RPMI7951 (cell line): ENCODE results near the gene GNLY. TPM values are rescaled to one million over a fixed set of nuclear protein-coding genes. Genes with fewer than 3 reads are reported as not detected.

ENCODE experiments used
- DNase-seq: peaks from one replicate; pipeline ENCODE4 v3.0.0-alpha.2; 2012; ENCODE audit warnings: low read depth
- total RNA-seq: library from RNA; depleted of rRNA; stranded (reverse); fragments of >200 nt; shearing (Covaris generic); gene quantifications from 2 replicates; pipeline ENCODE4 v1.2.3, GENCODE V29; 2014

The GNLY gene
- total RNA-seq, 1 experiment from 2014 or later = not detected

DNA sequence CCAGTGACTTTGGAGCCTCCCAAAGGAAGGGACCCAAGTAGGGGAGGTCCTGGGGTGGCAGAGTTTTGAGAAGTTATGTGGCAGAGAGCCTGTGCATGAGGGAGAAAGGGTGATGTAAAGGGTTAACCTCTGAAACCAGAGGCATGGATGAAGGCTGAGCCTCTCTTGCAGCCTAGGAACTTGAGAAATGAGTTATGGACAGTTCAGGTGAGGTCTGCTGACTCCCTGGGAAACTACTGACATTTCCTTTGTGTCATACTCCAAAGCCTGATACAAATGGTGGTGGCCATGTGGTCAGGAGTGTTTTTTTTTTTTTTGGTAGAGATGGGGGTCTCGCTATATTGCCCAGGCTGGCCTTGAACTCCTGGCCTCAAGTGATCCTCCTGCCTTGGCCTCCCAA is 12.4 kb upstream of the GNLY start:
- no peak for DNase-seq

DNA sequence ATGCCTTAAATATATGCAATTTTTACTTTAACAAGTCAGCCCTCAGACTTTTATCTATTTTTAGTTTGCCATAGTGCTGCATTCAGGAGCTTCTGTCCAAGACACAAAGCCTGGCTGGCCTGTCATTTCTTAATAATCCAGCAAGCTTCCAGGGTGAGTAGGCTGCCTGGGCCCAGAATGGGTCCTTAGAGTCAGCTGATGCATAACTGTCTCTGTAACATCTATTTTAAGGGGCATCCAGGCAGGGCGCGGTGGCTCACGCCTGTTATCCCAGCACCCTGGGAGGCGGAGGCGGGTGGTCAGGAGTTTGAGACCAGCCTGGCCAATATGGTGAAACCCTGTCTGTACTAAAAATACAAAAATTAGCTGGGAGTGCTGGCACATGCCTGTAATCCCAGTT is 11.8 kb upstream of the GNLY start:
- DNase-seq = no peak

DNA sequence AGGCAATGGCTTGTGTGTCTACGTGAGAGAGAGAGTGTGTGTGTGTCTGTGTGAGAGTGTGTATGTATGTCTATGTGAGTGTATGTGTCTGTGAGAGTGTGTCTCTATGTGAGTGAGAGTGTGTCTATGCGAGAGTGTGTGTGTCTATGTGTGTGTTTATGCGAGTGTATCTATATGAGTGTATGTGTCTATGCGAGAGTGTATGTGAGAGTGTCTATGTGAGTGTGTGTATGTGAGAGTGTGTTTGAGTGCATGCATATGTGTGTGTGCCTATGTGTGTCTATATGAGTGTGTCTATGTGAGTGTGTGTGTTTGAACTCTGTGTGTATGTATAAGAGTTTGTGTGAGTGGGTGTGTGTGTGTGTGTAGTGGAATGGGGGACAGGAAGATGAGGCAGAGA is 9.8 kb upstream of the GNLY start:
- no peak for DNase-seq

DNA sequence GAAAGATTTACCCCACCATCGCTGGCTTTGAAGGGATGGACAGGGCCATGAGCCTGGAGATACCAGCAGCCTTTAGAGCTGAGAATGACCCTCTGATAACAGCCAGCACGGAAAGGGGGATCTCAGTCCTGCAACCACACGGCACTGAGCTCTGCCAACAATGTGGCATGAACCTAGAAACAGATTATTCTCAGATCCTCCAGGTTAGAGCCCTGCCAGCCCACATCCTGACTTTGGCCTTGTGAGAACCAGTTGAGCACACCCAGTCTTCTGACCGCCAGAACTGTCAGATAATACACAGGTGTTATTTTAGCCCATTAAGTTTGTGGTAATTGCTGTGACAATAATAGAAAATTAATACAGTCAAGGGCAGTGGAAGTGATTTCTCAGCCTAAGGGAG is 9.4 kb upstream of the GNLY start:
- DNase-seq = no peak

DNA sequence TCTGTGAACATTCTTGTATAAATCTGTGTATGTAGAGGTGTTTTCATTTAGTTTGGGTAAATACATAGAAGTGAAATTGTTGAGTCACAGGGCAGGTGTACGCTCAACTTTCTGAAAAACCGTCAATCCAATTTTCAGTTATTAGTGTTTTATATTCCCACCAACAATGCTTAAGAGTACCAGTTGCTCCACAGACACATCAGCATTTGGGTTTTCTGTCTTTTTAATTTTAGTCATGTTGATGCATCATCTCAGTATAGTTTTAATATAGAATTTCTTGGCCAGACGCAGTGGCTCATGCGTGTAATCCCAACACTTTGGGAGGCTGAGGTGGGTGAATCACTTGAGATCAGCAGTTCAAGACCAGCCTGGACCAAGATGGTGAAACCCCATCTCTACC is 3.2 kb upstream of the GNLY start:
- DNase-seq = no peak

DNA sequence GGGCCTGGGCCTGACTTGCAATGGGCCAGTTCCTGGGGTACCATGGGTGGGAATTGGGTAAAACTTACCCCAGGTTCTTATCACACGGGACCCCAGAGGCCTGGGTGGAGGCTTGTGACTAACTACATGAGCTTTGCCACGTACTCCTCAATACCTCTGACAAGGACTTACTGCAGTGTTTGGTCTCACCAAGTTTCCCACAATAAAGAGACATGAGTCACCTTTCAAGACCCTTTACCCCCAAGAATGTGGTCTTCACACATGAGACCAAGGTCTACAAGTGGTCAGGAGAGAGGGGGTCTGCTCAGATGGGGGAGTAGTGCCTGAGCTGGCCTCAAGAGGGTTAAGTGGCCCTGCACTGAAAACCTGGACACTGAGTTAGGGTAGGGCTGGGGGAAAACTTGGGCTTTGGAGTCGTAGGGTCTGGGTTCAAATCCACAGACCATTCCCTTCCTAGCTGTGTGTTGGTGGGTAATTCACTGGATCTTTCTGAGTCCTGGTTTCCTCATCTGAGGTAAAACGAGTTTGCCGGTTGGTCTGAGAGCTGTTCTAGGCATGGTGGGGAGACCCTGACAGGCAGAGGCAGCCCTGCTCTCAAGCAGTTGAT is 2.0 kb upstream of the GNLY start:
- DNase-seq = no peak

DNA sequence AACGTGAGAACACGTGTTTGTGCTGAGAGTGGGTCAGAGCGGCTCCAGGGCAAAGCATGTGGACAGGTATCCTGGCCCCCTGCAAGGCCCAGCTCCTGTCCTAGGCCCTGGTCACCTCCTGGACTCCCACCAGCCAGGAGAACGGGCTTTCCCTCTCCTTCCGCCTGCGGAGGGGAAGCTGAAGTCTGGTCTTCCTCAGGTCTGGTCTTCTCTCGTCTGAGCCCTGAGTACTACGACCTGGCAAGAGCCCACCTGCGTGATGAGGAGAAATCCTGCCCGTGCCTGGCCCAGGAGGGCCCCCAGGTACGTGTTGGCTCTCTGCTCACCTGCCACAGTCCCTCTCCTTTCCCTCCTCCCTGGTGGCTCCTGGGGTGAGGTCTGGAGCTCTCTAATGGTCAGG is 963 bp downstream of the GNLY start:
- DNase-seq = no peak

DNA sequence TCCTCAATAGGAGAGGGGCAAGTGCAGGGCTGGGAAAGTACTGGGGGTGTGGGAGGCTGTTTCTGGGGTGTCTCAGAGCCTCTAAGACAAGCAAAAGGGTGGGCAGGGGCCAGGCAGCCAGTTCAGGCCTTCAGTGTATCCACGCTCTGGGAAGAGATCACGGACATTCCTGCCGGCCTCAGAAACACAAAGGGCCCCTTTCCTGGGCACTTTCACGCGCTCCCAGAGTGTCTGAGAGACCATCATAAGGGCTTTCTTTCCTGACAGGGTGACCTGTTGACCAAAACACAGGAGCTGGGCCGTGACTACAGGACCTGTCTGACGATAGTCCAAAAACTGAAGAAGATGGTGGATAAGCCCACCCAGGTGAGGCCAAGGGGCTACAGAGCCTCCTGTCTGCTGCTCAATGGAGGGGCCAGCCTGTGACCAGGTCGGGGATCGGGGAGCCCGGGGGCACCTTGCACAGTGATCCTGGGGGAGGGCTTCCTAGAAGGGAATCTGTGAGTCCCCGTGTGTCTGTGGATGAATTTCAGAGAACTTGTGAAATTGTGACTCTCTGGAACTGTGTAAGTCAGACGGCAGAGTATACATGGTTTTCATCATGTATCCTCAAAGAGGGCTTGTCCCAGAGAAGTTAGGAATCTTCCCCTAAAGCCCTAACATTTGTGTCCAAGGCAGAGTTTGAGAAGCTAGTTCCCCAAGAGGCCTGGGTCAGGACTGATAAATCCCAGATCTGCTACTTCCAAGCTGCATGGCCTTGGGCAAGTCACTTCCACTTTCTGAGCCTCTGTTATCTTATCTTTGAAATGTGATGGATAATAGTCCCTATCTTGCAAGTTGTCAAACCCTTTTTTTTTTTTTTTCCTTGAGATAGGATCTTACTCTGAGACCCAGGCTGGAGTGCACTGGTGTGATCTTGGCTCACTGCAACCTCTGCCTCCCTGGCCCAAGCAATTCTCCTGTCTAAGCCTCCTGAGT is 1.8 kb downstream of the GNLY start:
- no peak for DNase-seq

DNA sequence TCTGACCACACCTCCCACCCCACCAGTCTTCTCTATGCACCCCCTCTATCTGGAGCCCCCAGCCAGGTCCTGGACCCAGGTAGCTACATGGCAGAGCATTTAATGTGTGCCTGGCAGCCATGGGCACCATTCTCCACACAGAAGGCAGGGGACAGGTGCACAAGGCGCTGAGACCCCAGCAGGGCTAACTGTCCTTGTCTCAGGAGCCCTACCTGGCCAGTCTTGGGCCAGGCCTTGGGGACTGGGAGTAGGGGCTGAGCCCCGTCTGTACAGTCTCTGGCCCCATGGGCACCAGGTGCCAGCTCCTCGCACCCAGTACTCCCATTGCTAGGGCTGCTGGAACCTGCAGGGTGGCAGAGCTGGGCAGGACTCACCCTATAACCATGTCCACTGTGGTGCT is 2.9 kb downstream of the GNLY start:
- DNase-seq = no peak

DNA sequence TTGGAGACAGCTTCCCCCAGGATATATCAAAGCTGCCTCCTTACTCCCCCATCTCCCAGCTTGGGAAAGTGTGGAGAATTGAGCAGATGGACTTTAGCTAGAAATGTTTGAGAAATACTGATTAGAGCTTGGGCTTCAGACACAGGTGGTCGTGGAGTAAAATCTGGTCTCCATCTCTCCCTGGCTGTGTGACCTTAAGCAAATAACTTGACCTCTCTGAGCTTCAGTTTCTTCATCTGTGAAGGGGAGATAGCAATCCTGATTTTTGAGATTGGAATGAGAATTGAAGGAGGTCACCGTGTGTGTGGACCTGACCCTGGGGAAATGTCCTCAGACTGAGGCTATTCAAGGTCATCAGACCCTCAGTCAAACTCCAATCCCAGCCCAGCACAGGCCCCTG is 3.6 kb downstream of the GNLY start:
- no peak for DNase-seq

DNA sequence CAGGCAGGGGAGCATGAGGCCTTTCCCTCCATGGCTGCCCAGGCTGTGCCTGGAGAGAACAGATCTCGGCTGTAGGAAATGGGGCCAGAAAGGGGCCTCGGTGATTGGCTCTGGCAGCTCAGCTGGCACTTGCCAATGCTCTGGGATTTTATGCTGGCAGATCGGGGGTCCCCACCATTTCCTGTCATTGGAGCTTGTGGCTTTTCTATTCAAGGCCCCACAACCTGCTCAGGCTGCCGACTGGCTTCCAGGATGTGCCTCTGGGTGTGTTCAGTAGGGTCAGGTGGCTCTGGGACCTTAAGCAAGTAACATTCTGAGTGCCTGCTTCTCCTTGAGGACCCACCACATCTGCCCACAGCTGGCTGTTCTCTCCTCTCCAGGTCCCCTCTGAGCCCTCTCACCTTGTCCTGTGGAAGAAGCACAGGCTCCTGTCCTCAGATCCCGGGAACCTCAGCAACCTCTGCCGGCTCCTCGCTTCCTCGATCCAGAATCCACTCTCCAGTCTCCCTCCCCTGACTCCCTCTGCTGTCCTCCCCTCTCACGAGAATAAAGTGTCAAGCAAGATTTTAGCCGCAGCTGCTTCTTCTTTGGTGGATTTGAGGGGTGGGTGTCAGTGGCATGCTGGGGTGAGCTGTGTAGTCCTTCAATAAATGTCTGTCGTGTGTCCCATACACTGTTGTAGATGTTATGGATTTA is 4.2 kb downstream of the GNLY start:
- no peak for DNase-seq

DNA sequence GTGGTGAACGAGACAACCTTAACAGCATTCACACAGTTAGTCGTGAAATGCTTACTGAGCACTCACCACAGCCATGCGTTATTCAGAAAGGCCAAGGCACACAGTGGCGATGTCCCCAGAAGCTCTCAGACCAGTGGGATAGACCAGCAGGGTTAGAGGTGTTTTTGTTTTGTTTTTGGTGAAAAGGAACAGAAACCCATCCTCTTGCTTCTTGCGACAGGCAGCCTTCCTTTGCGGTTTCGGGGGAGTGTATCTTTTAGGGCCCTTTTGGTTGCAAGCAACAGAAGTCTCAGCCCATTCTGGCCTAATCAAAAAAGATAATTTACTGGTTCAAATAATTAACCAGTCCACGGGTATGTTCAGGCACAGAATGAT is 4.7 kb downstream of the GNLY start:
- DNase-seq = no peak

DNA sequence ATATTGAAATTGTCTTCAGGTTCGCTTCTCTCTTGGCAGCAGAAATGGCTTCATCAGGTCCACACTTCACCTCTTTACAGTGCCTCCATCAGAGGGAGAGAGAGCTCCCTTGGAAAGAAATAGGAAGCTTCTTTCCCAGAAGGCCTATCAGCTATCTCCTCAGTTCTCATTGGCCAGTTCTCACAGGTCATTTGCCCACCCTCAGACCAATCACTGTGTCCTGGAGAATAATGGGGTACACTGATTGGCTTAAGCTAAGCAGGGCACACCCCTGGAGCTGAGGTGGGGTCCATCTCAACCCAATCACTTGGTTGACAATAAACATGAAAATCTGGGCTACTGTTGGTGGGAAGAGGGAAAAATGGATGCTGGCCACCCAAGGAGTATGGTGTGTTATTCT is 5.2 kb downstream of the GNLY start:
- no peak for DNase-seq

DNA sequence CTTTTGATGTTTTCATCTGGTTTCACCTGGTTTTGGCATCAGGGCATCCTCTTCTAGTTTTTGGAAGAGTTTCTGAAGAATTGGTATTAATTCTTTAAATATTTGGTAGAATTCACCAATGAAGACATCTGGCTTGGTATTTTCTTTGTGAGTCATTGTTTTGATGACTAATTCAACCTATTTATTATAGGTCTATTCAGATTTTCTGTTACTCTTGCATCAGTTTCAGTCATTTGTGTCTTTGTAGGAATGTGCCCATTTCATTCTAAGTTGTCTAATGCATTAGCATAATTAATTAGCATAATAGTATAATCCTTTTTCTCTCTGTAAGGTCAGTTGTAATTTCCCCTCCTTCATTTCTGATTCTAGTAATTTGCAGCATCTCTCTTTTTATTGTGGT is 8.0 kb downstream of the GNLY start:
- DNase-seq = peak; percentile 74

DNA sequence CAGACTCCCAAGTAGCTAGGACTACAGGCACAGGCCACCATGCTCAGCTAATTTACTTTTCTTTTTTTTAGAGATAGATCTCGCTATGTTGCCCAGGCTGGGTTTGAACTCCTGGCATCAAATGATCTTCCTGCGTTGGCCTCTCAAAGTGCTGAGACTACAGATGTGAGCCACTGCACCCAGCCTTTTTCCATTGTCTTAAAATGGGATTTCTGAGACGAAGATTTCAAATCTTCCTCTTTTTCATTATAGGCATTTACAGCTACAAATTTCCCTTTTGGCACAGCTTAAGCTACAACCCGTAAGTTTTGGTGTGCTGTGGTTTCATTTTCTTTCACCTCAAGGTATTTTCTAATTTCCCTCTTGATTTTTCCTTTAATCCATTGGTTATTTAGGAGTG is 8.6 kb downstream of the GNLY start:
- DNase-seq = no peak

DNA sequence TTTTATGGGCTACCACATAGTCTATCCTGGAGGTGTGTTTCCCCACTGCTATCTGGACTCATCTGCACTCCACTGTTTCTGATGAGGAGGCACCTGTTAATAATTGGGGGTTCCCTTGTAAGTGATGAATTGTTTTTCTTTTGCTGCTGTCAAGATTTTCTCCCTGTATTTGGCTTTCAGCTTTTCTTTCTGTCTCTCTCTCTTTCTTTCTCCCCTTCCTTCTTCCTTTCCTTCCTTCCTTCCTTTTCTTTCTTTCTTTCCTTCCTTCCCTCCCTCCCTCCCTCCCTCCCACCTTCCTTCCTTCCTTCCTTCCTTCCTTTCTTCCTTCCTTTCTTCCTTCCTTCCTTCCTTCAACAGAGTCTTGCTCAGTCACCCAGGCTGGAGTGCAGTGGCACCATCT is 9.2 kb downstream of the GNLY start:
- no peak for DNase-seq

DNA sequence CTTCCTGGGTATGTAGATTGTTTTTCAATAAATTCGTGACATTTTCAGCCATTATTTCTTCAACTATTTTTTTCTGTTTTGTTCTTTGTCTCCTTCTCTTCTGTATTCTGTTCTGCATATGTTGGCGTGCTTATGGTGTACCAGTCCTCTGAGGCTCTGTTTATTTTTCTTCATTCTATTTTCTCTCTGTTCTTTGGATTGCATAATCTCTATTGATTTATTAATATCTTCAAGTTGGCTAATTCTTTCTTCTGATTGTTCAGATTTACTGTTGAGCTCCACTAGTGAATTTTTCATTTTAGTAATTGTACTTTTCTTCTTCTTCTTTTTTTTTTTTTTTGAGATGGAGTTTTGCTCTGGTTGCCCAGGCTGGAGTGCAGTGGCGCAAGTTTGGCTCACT is 9.9 kb downstream of the GNLY start:
- DNase-seq = no peak

DNA sequence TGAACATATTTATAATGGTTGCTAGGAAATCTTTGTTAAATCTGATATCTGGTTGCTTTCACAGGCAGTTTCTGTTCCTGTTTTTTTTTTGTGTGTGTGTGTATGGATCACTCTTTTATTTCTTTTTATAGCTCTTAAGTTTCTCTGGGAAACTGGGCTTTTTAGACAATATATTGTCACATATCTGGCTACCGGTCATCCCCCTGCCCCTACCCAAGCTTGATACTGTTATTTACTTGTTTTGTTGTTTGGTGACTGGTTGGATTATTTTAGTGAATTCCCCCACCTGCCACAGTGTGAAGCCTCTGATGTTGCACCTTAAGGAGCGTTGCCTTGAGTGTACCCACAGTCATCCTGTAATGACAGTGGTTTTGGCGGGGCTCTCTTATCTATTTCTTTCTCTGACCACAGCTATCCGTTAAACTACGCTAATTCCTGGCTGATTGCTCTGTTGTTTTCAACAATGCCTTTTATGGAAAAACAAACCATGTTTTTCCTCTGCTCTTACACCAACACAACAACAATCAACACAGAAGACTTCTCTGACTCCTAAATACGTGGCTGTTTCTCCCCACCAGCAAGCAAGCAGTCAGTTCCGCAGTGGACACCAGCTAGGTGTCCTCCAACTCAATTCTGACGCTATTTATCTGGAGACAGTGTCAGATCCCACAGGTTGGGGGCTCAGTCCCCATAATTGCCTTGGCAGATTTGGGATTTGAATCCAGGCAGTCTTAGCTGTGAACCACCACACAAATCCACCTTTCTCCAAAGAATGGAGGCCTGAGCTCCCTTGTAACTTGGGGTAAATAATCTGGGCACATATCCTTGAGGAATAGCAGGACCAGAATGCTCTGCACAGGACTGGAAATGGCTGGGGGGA is 10.9 kb downstream of the GNLY start:
- DNase-seq = no peak

DNA sequence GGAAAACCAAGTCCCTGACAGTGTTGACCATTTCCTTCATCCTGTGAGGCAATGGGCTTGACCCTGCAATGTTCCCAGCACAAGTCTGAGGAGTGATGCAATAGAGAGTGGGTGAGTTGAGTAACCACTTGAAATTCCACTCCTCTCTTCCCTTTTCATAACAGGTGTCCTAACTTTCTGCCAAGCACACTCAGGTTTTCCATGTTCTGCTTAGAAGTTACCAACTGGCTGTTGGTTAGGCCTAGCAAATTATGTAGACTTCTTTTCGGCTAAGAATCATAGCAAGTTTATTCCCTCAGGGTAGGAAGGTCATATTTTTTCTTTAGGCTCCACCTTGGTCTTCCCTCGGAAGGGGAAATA is 11.5 kb downstream of the GNLY start:
- DNase-seq = peak; percentile 76

DNA sequence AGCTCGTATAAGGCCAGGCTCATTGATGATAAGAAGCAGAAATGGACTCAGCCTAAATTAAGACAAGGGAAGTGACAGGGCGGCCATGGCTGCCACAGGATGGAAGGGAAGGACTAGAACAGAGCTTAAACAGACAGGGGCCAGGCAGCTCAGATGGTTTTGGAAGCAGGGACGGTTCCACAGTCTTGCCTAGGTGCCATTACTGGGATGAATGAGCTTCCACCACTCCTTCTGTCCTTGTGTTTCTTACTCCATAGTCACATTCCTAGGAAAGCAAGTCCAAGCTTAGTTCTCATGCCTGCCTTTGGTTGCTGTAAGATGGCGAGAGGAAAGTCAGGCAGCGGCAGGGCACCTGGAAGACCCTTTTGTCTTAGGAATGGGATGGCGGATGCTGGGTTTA is 11.9 kb downstream of the GNLY start:
- DNase-seq = no peak

DNA sequence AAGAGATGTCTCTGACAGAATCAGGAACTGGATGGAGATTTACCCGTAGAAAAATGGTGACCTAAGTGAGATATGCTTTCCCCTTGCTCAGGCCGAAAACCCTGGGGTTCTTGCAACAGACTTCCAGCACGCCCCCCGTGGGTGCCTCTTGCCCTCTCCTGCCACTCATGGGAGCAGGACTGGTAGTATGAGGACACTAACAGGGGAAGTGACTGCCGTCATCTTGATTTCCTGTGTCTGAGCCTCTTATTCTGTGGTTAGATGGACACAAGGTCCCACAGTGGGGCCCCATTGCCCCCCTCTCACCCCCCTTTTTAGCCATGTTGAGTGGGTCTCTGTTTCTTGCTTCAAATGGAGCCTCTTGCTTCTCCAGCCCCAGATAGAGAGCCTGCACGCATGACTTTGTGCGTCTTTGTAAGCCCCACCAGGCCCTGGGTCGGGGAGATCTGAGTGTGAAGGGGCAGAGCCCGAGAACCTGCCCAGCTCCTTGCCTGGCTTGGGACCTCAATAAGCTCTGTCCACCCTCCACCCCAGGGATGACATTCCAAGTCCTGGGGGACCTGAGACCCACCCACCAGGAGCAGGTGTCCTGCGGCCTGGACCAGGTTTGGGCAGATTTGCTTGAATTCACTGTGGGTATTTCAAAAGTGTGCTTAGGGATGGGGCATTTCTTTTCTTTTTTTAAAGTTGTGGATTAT is 12.6 kb downstream of the GNLY start:
- no peak for DNase-seq
